HG03108 (cell line): ENCODE data around the gene COL4A1.

Source experiments
- ATAC-seq: cut with Tn5 transposase; IDR thresholded peaks from one replicate; pipeline ENCODE4 v1.9.1; 2021; ENCODE audit warnings: moderate library complexity; ENCODE audit not compliant: unreplicated experiment

COL4A1 gene

GRCh38 chr13:110280231-110280813, 26.6 kb downstream of the COL4A1 start:
- no peak for ATAC-seq

GRCh38 chr13:110279684-110280083, 27.3 kb downstream of the COL4A1 start:
- no peak for ATAC-seq

- no peak for ATAC-seq
Observed at GRCh38 chr13:110278859-110279258, 28.1 kb downstream of the COL4A1 start.

- no peak for ATAC-seq
Observed at GRCh38 chr13:110277357-110277975, 29.5 kb downstream of the COL4A1 start.

GRCh38 chr13:110276553-110276950, 30.4 kb downstream of the COL4A1 start:
- no peak for ATAC-seq

- no peak for ATAC-seq
Observed at GRCh38 chr13:110275931-110276552, 30.9 kb downstream of the COL4A1 start.

- ATAC-seq, result no peak
Observed at GRCh38 chr13:110274687-110275086, 32.3 kb downstream of the COL4A1 start.

- ATAC-seq, result no peak
Observed at GRCh38 chr13:110273254-110273653, 33.7 kb downstream of the COL4A1 start.

GRCh38 chr13:110272651-110273050, 34.3 kb downstream of the COL4A1 start:
- ATAC-seq, result no peak

- no peak for ATAC-seq
Observed at GRCh38 chr13:110272227-110272626, 34.7 kb downstream of the COL4A1 start.

- no peak for ATAC-seq
Observed at GRCh38 chr13:110271313-110271712, 35.6 kb downstream of the COL4A1 start.

- no peak for ATAC-seq
Observed at GRCh38 chr13:110270507-110270906, 36.5 kb downstream of the COL4A1 start.

- ATAC-seq, result no peak
Observed at GRCh38 chr13:110269509-110270185, 37.3 kb downstream of the COL4A1 start.

- no peak for ATAC-seq
Observed at GRCh38 chr13:110268576-110269185, 38.3 kb downstream of the COL4A1 start.

- ATAC-seq, result no peak
Observed at GRCh38 chr13:110268061-110268460, 38.9 kb downstream of the COL4A1 start.

GRCh38 chr13:110266983-110267382, 40.0 kb downstream of the COL4A1 start:
- ATAC-seq, result no peak

- no peak for ATAC-seq
Observed at GRCh38 chr13:110266431-110266809, 40.5 kb downstream of the COL4A1 start.

- no peak for ATAC-seq
Observed at GRCh38 chr13:110265682-110266430, 41.1 kb downstream of the COL4A1 start.

- no peak for ATAC-seq
Observed at GRCh38 chr13:110265341-110265681, 41.6 kb downstream of the COL4A1 start.

GRCh38 chr13:110264685-110265275, 42.2 kb downstream of the COL4A1 start:
- ATAC-seq, result no peak

- no peak for ATAC-seq
Observed at GRCh38 chr13:110263888-110264287, 43.1 kb downstream of the COL4A1 start.
